AG09319 (cell line): Measurements from ENCODE around the gene PARVA.

Source experiments
- DNase-seq: peaks from one replicate; pipeline ENCODE4 v3.0.0-alpha.2; 2010; ENCODE audit warnings: low read depth; ENCODE audit errors: extremely low read depth
- TF ChIP-seq, protein P1 (sequence below): IDR thresholded peaks from 2 replicates; pipeline ENCODE4 v1.5.1; 2011; ENCODE audit warnings: low read depth, mild to moderate bottlenecking, inconsistent platforms, low read length, moderate library complexity

Gene PARVA

DNA sequence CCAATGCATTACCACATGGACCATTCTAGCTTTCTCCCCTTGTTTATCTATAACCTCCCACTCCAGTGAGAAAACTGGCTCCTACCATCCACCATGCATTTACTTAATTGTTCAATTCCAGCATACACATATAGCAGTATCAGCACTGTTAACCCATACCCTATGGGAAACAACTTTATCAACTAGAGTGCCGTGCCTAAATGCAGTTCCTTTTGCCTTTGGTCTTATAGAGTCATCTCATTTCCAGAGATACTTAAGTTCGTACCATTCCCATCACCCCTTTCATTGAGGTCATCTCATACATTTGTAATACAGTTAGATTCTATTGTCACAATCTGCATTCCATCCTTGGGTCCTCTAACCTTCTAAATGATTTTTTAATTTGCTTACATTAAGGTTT lies 86.9 kb downstream of the PARVA start:
- TF ChIP-seq, protein P1, sequence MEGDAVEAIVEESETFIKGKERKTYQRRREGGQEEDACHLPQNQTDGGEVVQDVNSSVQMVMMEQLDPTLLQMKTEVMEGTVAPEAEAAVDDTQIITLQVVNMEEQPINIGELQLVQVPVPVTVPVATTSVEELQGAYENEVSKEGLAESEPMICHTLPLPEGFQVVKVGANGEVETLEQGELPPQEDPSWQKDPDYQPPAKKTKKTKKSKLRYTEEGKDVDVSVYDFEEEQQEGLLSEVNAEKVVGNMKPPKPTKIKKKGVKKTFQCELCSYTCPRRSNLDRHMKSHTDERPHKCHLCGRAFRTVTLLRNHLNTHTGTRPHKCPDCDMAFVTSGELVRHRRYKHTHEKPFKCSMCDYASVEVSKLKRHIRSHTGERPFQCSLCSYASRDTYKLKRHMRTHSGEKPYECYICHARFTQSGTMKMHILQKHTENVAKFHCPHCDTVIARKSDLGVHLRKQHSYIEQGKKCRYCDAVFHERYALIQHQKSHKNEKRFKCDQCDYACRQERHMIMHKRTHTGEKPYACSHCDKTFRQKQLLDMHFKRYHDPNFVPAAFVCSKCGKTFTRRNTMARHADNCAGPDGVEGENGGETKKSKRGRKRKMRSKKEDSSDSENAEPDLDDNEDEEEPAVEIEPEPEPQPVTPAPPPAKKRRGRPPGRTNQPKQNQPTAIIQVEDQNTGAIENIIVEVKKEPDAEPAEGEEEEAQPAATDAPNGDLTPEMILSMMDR = no peak
- DNase-seq = no peak

DNA sequence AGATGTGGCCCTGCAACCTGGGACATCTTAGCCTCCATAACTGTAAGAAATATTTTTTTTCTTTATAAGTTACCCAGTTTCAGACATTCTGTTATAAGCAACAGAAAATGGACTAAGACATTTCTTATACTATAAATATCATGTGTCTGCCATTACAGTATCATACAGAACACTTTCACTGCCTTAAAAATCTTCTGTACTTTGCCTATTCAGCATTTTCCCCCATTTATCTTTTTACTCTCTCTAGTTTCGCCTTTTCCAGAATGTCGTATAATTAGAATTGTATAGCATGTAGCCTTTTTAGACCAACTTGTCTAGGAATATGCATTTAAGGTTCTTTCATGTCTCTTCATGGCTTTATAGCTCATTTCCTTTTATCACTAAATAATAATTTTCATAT lies 88.0 kb downstream of the PARVA start:
- no peak for DNase-seq
- TF ChIP-seq, protein P1 = no peak

DNA sequence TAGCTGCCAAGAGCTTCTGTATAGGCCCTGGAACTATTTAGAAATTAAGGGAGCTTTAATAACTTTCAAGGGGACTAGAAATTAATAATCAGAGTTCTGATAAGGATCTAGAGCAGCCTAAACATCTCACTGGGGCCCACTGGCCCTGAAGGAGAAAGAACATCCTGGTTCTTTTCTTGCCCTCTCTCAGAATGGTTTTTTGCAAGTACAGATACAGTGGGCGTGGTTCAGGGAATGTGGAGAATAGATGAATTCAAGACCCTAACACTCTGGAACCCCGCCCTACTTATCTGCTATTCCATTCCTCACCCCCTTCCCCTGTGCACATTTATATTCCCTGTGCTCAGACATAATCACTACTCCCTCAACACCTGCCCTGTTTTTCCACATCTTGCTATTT lies 90.2 kb downstream of the PARVA start:
- TF ChIP-seq, protein P1 = no peak
- DNase-seq = no peak

DNA sequence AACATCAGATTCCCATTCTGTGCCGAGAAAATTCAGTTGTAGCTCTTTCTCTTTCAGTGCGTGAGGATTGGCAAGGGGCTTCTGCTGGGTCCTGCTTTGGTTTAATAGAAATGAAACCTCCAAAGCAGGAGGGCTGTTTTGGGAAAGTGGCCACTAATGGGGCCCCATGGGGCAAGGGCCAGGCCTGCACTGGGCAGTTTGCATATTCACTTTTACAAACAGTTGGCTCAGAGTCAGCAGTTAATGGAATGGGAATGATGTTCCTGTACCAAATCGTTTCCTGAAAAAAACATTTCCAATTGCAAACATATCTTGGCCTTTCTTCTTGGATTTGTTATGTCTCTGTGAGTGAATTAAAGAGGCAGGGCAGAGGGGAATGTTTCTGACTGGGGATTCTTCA lies 92.1 kb downstream of the PARVA start:
- TF ChIP-seq, protein P1 = no peak
- no peak for DNase-seq

DNA sequence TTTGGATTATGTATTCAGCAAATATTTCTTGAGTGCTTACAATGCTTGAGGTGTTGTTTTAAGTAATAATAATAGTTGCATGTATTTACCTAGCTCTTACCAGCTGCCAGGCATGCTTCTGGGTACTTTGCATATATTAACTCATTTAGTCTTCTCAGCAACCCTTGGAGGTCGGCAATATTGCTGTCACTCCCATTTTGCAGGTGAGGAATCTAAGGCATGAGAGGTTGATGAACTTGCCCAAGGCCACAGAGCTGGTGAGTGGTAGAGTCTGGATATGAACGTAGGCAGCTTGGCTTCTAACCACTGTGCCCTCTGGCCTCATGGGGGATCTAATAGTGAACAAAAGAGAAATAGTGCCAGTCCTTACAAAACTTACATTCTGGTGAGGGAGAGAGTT lies 92.9 kb downstream of the PARVA start:
- TF ChIP-seq, protein P1 = no peak
- no peak for DNase-seq

DNA sequence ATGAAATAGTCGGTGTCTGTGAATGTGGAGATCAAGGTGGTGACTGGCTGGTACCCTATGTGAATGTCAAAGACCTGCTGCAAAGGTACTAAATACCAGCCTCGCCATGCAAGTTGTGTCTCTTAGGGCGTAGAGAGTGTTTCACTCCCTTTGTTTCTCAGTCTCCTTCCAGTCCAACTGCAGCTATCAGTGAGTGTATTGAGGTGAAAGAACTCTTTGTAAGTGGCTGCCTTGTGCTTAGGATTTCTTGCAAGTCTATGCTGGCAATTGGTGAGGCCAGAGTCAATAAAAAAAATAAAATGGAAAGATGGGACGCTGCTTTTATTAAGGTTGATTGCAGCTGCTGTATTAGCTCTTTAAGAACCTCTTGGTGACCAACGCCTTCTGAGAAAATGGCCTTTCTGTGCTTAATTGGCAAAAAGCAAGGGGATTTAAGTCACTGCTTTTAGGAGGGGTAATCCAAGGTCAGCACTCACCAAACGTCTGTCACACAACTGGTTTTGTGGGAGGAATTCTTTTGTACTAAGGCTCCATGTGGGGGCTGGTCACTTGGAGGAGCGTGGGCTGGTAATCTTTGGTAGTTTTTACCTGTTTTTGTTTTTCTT lies 95.1 kb downstream of the PARVA start:
- DNase-seq = no peak
- TF ChIP-seq, protein P1 = no peak

DNA sequence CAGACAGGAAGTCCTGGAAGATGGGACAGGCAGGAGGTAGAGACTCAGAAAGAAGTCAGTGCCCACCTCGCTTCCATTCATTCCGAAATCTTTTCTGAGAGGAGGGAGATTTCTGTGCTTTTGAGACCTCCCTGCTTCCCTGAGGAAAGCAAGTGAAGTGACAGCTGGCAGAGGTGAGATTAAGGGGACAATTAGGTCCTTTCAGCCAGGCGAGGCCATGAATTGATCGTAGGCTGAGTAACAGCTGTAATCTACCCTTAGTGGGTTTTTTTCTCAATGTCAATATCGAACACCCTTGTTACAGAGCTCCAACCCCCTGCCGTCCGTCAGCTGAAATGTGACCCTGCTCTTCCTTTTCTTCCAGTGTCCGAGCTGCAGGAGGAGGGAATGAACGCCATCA lies 96.0 kb downstream of the PARVA start:
- no peak for DNase-seq
- TF ChIP-seq, protein P1 = no peak
